ENCODE measurements around the gene PNLIPRP2. TPM values are rescaled to one million over a fixed set of nuclear protein-coding genes. Genes with fewer than 3 reads are reported as not detected.

PNLIPRP2 gene
- total RNA-seq, 2 donors from 2014 or later, result 455 to 2,069 TPM

DNA sequence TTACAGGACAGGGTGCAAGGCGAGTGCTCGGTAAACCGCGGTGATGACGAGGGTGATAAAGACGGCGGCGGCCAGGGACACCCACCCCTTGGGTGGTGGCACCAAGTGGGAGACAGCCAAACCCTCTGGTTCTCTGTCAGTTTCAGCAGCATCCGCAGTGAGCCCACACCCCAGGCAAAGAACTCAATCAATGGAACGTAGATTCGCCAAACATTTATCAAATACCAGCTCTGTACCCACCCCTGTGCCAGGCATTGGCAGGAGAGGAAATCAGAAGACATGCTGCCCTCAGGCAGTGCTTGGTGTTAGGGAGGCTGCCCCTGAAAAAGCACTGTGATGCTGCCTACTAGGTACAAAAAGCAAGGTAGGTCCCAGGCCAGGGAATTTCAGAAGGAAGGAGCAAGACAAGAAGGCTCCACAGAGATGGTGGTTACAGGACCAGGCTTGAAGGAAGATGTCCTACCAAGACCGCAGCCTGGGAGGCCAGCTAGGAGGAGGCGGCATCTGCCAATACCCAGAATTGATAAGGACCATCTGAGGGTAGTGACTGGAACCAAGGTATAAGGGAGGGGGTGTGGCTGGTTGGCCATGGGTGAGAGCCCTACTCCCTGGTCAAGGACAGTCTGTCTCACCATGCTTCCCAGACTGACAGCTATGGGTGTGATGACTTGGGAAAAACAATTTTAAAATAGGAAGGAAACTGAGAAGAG lies 10.2 kb upstream of the PNLIPRP2 start:
- H3K27ac ChIP-seq, result peak overlapping the region; percentile 68 to 97 (median 88)
- peak in 1 of 4 donors; percentile 59 for DNase-seq
- WGBS, 2 donors, result 34 to 41% methylated on average over 12 to 13 of the region's 13 CpGs
- no peaks in the 10 kb centered on the region for H3K9me3 ChIP-seq
- no peaks in the 10 kb centered on the region for H3K27me3 ChIP-seq
- H3K4me3 ChIP-seq, result no peak overlapping the region
- H3K36me3 ChIP-seq (replicated peaks in 1 of 2; ENCODE audit: insufficient read depth in 1 of 2, low read depth in 2 of 2), result no peaks in the 10 kb centered on the region
- intact Hi-C loops (cut with DNase I), result no loop called here
- ATAC-seq, result peak; percentile 0
- TF ChIP-seq POLR2A (IDR thresholded peaks at IDR 0.05), result no peak
- TF ChIP-seq, protein P1, sequence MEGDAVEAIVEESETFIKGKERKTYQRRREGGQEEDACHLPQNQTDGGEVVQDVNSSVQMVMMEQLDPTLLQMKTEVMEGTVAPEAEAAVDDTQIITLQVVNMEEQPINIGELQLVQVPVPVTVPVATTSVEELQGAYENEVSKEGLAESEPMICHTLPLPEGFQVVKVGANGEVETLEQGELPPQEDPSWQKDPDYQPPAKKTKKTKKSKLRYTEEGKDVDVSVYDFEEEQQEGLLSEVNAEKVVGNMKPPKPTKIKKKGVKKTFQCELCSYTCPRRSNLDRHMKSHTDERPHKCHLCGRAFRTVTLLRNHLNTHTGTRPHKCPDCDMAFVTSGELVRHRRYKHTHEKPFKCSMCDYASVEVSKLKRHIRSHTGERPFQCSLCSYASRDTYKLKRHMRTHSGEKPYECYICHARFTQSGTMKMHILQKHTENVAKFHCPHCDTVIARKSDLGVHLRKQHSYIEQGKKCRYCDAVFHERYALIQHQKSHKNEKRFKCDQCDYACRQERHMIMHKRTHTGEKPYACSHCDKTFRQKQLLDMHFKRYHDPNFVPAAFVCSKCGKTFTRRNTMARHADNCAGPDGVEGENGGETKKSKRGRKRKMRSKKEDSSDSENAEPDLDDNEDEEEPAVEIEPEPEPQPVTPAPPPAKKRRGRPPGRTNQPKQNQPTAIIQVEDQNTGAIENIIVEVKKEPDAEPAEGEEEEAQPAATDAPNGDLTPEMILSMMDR (IDR thresholded peaks at IDR 0.05), result no peak
- peaks cover 48% of the 10 kb centered on the region for H3K4me1 ChIP-seq

DNA sequence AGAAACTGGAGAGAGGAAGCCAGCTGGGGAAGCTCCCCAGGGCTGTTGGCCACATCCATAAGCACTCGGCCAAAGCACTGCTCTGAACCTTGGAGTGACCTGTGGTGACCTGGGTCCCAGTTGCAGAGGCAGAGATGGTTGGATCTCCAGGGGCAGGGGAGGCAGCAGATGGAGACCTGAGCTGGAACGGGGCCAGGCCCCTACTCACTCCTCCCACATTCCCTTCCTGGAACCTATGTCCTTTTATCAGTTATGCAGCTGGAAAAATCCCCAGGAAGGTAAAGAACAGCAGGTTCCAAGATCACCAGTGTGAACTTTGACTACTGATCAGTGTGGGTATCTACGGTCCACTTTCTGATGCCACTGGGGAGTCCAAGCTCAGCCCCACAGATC lies 9.6 kb upstream of the PNLIPRP2 start:
- DNase-seq, result peak; percentile 89 to 93 (median 92)
- no peaks in the 10 kb centered on the region for H3K27me3 ChIP-seq
- H3K27ac ChIP-seq, result peak overlapping the region; percentile 80 to 97 (median 88)
- H3K9me3 ChIP-seq, result no peaks in the 10 kb centered on the region
- no peak overlapping the region for H3K4me3 ChIP-seq
- intact Hi-C loops (cut with DNase I), result no loop called here
- H3K36me3 ChIP-seq (replicated peaks in 1 of 2; ENCODE audit: insufficient read depth in 1 of 2, low read depth in 2 of 2), result no peaks in the 10 kb centered on the region
- peaks cover 44% of the 10 kb centered on the region for H3K4me1 ChIP-seq
- TF ChIP-seq, protein P1 (IDR thresholded peaks at IDR 0.05), result no peak
- peak in 2 of 3 donors; percentile 47 to 48 for TF ChIP-seq POLR2A (IDR thresholded peaks at IDR 0.05)
- WGBS, 2 donors, result 47 to 51% methylated on average over 3 of the region's 3 CpGs
- peak; percentile 19 for ATAC-seq

DNA sequence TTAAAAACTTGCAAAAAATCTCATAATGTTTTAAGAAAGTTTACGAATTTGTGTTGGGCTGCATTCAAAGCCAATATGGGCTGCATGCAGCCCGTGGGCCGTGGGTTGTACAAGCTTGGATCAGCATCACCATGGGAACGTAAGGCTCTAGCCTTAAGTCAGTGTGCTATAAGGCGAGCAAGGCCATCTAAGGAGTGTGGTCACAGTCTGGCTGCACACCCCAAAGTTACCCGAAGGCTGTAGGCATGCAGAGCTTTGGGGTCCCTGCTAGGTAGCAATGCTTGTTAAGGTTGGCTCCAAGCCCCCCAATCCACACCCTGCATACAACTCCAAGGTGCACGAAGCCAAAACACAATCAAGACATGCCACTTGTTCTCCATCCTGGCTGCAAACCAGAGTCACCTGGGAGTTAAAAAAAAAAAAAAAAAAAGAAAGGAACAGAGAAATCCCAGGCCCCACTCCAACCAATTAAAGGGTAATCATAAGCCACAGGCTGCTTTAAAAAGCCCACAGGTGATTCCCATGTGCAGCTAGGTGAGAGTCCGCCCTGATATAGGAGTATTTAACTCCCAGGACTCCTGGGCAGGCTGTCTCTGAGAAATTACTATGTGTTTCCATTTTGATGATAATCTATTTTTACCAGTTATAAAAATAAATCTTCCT lies 8.5 kb upstream of the PNLIPRP2 start:
- ATAC-seq (peak; percentile 3), DNase-seq (peak; percentile 65 to 76 (median 70))
- Histone ChIP-seq H3K4me3 (no peak overlapping the region), H3K27ac (peak overlapping the region in 3 of 4 donors; percentile 87 to 97 (median 90)), H3K27me3 (no peaks in the 10 kb centered on the region), H3K4me1 (peaks cover 52% of the 10 kb centered on the region), H3K36me3 (replicated peaks in 1 of 2; ENCODE audit: insufficient read depth in 1 of 2, low read depth in 2 of 2) (no peaks in the 10 kb centered on the region), H3K9me3 (no peaks in the 10 kb centered on the region)
- 37 to 41% methylated on average over 7 to 8 of the region's 8 CpGs for WGBS, 2 donors
- peak in 2 of 3 donors; percentile 33 to 66 for TF ChIP-seq POLR2A (IDR thresholded peaks at IDR 0.05)
- TF ChIP-seq, protein P1 (IDR thresholded peaks at IDR 0.05), result no peak
- intact Hi-C loops (cut with DNase I), result no loop called here

DNA sequence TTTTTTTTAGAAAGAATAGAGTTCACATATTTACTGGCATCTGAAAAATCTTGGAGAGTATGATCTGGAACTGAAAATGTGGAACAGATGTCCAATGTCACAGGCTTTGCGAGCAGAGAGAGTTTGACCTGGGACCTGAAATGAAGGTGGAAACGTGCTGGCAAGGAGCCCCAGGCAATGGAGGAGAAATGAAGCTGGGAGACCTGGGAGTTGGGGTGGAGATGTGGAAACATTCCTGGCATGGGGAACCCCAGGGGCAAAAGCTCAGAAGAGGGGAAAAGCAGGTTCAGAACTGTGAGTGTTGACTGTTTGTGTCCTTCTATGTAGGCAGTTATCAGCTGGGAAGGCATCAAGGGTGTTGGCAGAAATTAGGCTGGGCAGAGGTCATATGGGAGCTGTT lies 7.3 kb upstream of the PNLIPRP2 start:
- whole genome bisulfite sequencing, 2 donors, result 13 to 22% methylated on average over 2 of the region's 2 CpGs
- peaks cover 63% of the 10 kb centered on the region for H3K4me1 ChIP-seq
- no peaks in the 10 kb centered on the region for H3K27me3 ChIP-seq
- H3K36me3 ChIP-seq (replicated peaks in 1 of 2; ENCODE audit: insufficient read depth in 1 of 2, low read depth in 2 of 2), result no peaks in the 10 kb centered on the region
- no peak overlapping the region for H3K4me3 ChIP-seq
- H3K27ac ChIP-seq, result peak overlapping the region; percentile 87 to 97 (median 88)
- peak; percentile 81 to 90 (median 86) for DNase-seq
- no peaks in the 10 kb centered on the region for H3K9me3 ChIP-seq
- intact Hi-C loops (cut with DNase I), result no loop called here
- peak; percentile 6 for ATAC-seq
- TF ChIP-seq, protein P1 (IDR thresholded peaks at IDR 0.05), result no peak
- TF ChIP-seq POLR2A (IDR thresholded peaks at IDR 0.05), result peak in 2 of 3 donors; percentile 5 to 21

Measured in body of pancreas (tissue), 4 donors.